ENCODE data around the gene CCT3. TPM values are rescaled to one million over a fixed set of nuclear protein-coding genes. Genes with fewer than 3 reads are reported as not detected.

CCT3 gene
- total RNA-seq, 6 donors from 2014 or later: 53.5 to 171 (median 112) TPM

DNA sequence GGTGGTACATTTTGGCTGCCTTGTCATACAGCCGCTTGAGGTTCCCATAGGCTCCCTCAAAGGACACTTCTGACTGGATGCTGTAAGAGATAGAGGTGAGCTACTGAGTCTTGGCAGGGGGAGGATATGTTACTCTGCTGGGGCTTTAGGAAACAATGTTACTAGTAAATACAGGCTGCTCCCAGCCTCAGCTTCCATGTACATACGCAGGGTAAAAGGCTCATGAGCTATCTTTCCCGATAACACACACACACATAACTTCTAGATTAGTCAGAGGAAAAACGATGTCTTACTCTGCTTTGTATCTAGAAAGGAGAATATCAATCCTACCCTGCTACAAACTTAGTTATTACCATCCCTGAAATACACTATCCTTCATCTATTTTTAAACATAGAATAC lies 69.8 kb downstream of the CCT3 start:
- ATAC-seq (ENCODE audit: low FRiP score in 2 of 2) (no peak), DNase-seq (no peak)
- no peak for TF ChIP-seq POLR2AphosphoS5 (IDR thresholded peaks at IDR 0.05)
- Histone ChIP-seq H3K4me3 (no peak overlapping the region), H3K27ac (no peak overlapping the region), H3K9me3 (no peaks in the 10 kb centered on the region), H3K36me3 (peaks cover 49 to 98% (median 86%) of the 10 kb centered on the region in 4 donors), H3K27me3 (no peaks in the 10 kb centered on the region), H3K4me1 (no peaks in the 10 kb centered on the region)
- WGBS, 2 donors: 89 to 93% methylated on average over 4 of the region's 4 CpGs

DNA sequence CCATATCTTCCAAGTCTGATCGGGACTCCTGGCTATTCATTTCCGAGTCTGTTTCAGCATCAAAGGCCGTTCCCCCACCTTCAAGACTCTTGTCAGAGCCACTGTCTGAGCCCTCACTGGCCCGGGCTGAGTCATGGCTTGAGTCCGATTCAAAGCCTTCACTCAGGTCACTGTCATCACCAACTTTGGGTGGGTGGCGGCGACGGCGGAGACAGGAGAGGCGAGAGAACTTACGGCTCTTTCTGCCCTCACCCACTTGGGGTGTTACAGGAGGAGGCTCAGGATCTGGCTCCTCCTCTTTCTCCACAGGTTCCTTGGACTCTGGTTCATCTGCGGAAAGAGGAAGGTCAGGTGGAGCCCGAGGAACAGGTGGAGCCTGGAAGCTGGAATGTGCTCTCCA lies 72.0 kb downstream of the CCT3 start:
- TF ChIP-seq EP300 (IDR thresholded peaks at IDR 0.05) (no peak), POLR2A (IDR thresholded peaks at IDR 0.05) (no peak), POLR2AphosphoS5 (IDR thresholded peaks at IDR 0.05) (no peak)
- TF ChIP-seq, protein P1, sequence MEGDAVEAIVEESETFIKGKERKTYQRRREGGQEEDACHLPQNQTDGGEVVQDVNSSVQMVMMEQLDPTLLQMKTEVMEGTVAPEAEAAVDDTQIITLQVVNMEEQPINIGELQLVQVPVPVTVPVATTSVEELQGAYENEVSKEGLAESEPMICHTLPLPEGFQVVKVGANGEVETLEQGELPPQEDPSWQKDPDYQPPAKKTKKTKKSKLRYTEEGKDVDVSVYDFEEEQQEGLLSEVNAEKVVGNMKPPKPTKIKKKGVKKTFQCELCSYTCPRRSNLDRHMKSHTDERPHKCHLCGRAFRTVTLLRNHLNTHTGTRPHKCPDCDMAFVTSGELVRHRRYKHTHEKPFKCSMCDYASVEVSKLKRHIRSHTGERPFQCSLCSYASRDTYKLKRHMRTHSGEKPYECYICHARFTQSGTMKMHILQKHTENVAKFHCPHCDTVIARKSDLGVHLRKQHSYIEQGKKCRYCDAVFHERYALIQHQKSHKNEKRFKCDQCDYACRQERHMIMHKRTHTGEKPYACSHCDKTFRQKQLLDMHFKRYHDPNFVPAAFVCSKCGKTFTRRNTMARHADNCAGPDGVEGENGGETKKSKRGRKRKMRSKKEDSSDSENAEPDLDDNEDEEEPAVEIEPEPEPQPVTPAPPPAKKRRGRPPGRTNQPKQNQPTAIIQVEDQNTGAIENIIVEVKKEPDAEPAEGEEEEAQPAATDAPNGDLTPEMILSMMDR (IDR thresholded peaks at IDR 0.05): no peak
- no peak for ATAC-seq (ENCODE audit: low FRiP score in 2 of 2)
- no peak overlapping the region for H3K27ac ChIP-seq
- 90 to 92% methylated on average over 13 of the region's 13 CpGs for WGBS, 2 donors
- H3K36me3 ChIP-seq: peaks cover 54 to 98% (median 89%) of the 10 kb centered on the region in 4 donors
- peak in 1 of 2 donors; percentile 58 for DNase-seq
- no peaks in the 10 kb centered on the region for H3K27me3 ChIP-seq
- no peak overlapping the region for H3K4me3 ChIP-seq
- H3K4me1 ChIP-seq: no peaks in the 10 kb centered on the region
- no peaks in the 10 kb centered on the region for H3K9me3 ChIP-seq

DNA sequence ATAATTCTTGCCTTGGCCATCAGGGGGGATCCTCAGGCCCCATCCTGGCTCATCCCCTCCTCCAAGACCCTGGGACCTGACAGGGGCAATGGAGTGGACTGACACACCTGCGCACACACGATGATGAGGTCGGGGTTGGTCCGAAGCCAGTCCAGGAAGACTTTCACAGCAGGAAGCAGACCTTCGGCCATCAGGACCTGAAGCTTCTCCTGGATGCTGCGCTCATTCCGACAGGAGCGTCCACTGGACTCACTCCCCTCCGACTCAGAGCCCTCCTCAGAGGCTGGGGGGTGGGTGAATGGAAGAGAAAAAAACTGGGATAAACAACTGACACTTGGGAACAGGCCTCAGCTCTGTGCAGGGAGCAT lies 74.8 kb downstream of the CCT3 start:
- no peak for ATAC-seq (ENCODE audit: low FRiP score in 2 of 2)
- Histone ChIP-seq H3K4me3 (no peak overlapping the region), H3K27ac (no peak overlapping the region), H3K36me3 (peaks cover 65 to 98% (median 95%) of the 10 kb centered on the region in 4 donors), H3K9me3 (no peaks in the 10 kb centered on the region), H3K4me1 (no peaks in the 10 kb centered on the region), H3K27me3 (no peaks in the 10 kb centered on the region)
- no peak for TF ChIP-seq EP300 (IDR thresholded peaks at IDR 0.05)
- no peak for TF ChIP-seq POLR2A (IDR thresholded peaks at IDR 0.05)
- TF ChIP-seq POLR2AphosphoS5 (IDR thresholded peaks at IDR 0.05): no peak
- TF ChIP-seq, protein P1 (IDR thresholded peaks at IDR 0.05): no peak
- DNase-seq: no peak
- 94 to 95% methylated on average over 9 of the region's 9 CpGs for WGBS, 2 donors

DNA sequence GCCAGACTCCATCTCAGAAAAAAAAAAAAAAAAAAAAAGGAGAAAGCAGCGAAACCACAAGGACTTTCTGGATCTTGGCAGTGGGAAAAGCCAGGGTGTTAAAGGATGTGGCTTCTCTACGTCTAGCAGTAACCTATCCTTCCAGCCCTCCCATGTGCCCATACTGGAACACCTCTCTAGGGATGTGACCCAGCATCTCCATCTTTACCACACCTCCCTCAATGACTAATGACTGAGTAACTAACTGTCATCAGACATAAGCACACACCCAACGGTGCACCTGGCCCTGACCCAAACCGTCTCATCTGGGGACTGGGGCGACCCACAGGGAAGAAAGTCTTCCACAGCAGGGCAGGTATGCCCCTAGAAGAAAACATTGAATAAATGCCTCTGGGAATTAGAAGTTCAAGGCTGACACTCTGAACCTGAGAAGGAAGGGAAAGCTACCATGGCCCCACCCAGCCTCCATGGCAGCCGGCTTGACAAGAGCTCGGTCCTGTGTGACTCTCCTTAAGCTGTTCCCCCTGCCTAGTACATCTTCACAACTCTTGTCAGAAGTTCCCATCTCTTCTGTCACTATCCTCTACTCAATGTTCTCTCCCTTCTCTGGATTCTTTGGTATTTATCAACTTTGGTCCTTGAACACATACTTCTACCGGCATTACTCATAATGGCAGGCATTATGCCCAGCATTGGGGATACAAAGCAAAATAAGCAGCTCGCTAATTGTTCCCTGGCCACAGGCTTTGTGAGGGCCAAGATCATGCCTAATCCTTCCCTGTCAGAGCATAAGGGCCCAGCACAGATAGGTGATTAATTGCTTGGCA lies 75.4 kb downstream of the CCT3 start:
- no peaks in the 10 kb centered on the region for H3K27me3 ChIP-seq
- WGBS, 2 donors: 86 to 89% methylated on average over 9 of the region's 9 CpGs

DNA sequence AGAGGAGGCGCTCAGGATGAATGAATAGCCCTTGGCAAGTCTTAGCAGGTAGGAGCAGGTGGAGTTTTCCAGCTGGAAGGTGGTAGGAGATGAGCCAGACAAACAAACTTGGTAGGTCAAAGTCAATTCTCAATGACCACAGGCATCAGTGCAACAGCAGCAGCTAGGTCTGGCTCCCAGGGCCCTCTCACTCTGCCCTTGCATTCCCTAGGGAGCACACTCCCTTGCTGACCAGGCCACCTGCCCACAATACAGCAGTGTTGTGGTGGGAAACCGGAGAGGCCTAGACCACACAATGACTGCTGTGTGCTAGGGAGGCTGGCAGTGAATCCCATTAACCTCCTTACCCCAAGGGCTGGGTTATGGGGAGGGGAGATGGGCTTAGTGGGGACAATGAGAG lies 77.2 kb downstream of the CCT3 start:
- TF ChIP-seq POLR2AphosphoS5 (IDR thresholded peaks at IDR 0.05): no peak
- no peak for TF ChIP-seq POLR2A (IDR thresholded peaks at IDR 0.05)
- TF ChIP-seq EP300 (IDR thresholded peaks at IDR 0.05): no peak
- TF ChIP-seq, protein P1 (IDR thresholded peaks at IDR 0.05): no peak
- Histone ChIP-seq H3K27me3 (no peaks in the 10 kb centered on the region), H3K4me3 (no peak overlapping the region), H3K9me3 (no peaks in the 10 kb centered on the region), H3K4me1 (no peaks in the 10 kb centered on the region), H3K36me3 (peaks cover 64 to 97% (median 89%) of the 10 kb centered on the region in 4 donors), H3K27ac (no peak overlapping the region)
- DNase-seq: no peak
- ATAC-seq (ENCODE audit: low FRiP score in 2 of 2): no peak
- WGBS, 2 donors: 91 to 97% methylated on average over 2 of the region's 2 CpGs

More for the DNA sequence above, 75.4 kb downstream of the CCT3 start:
- no peak for DNase-seq
- TF ChIP-seq, protein P1 (IDR thresholded peaks at IDR 0.05): no peak
- TF ChIP-seq POLR2AphosphoS5 (IDR thresholded peaks at IDR 0.05) (no peak), POLR2A (IDR thresholded peaks at IDR 0.05) (no peak), EP300 (IDR thresholded peaks at IDR 0.05) (no peak)
- H3K4me1 ChIP-seq: no peaks in the 10 kb centered on the region
- H3K4me3 ChIP-seq: no peak overlapping the region
- H3K9me3 ChIP-seq: no peaks in the 10 kb centered on the region
- H3K27ac ChIP-seq: no peak overlapping the region
- peak in 1 of 2 donors; percentile 45 for ATAC-seq (ENCODE audit: low FRiP score in 2 of 2)
- H3K36me3 ChIP-seq: peaks cover 66 to 98% (median 95%) of the 10 kb centered on the region in 4 donors

All from upper lobe of left lung (tissue), 6 donors.